ENCODE data around the gene USH2A.

- TF ChIP-seq, protein P1, sequence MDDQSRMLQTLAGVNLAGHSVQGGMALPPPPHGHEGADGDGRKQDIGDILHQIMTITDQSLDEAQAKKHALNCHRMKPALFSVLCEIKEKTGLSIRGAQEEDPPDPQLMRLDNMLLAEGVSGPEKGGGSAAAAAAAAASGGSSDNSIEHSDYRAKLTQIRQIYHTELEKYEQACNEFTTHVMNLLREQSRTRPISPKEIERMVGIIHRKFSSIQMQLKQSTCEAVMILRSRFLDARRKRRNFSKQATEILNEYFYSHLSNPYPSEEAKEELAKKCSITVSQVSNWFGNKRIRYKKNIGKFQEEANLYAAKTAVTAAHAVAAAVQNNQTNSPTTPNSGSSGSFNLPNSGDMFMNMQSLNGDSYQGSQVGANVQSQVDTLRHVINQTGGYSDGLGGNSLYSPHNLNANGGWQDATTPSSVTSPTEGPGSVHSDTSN (CRISPR knock-in tag; IDR thresholded peaks at IDR 0.05), result no peak
- no peak for TF ChIP-seq CTCF (tag by site-specific recombination; IDR thresholded peaks at IDR 0.05)
- no peak for TF ChIP-seq YY1 (tag by site-specific recombination; IDR thresholded peaks at IDR 0.05)
- no peak for TF ChIP-seq ZNF311 (tag by site-specific recombination; IDR thresholded peaks at IDR 0.05; ENCODE audit: borderline replicate concordance)
Observed at GRCh38 chr1:216368249-216368648, 55.0 kb downstream of the USH2A start.

Measured in HEK293 (cell line).